GM13976 (cell line): Measurements from ENCODE around the gene MTMR3.
"Not testable (repeated sequence)": the region's sequence is repeated elsewhere in the genome, so short reads cannot be mapped to it uniquely, and the experiment has no call there.

Experiments used
- DNase-seq: peaks from one replicate; pipeline ENCODE4 v3.0.0; 2012; ENCODE audit warnings: low spot score
- in situ Hi-C: fragments of 300-500 bp; cut with MboI; formaldehyde crosslinking; loops from one replicate; pipeline ENCODE4 v1.12.0; 2022; ENCODE audit warnings: low sequenced_read_pairs, mixed read lengths, inconsistent platforms; ENCODE audit not compliant: unreplicated experiment
- TF ChIP-seq, protein P1 (sequence below): IDR thresholded peaks from 2 replicates; pipeline ENCODE4 v1.5.1; 2012; ENCODE audit warnings: borderline replicate concordance, mild to moderate bottlenecking; ENCODE audit not compliant: insufficient read depth; ENCODE audit errors: extremely low read depth, missing control alignments, control extremely low read depth

Gene MTMR3

GRCh38 chr22:29964776-29965175, 81.8 kb downstream of the MTMR3 start:
- no peak for DNase-seq
- TF ChIP-seq, protein P1, sequence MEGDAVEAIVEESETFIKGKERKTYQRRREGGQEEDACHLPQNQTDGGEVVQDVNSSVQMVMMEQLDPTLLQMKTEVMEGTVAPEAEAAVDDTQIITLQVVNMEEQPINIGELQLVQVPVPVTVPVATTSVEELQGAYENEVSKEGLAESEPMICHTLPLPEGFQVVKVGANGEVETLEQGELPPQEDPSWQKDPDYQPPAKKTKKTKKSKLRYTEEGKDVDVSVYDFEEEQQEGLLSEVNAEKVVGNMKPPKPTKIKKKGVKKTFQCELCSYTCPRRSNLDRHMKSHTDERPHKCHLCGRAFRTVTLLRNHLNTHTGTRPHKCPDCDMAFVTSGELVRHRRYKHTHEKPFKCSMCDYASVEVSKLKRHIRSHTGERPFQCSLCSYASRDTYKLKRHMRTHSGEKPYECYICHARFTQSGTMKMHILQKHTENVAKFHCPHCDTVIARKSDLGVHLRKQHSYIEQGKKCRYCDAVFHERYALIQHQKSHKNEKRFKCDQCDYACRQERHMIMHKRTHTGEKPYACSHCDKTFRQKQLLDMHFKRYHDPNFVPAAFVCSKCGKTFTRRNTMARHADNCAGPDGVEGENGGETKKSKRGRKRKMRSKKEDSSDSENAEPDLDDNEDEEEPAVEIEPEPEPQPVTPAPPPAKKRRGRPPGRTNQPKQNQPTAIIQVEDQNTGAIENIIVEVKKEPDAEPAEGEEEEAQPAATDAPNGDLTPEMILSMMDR = no peak
- in situ Hi-C loops = no loop called here

DNA sequence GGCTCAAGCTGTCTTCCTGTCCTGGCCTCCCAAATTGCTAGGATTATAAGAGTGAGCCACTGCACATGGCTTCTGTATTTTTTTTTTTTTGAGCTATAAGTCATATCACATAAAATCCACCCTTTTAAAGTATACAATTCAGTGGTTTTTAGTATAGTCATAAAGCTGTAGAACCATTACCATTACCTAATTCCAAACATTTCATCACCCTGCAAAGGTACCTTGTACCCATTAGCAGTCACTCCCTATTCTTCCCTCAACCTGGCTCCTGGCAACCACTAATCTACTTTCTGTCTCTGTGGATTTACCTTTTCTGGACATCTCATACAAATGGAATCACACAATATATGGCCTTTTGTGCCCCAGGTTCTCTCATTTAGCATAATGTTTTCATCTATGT, 84.5 kb downstream of the MTMR3 start:
- in situ Hi-C loops = no loop called here
- TF ChIP-seq, protein P1 = no peak
- no peak for DNase-seq

DNA sequence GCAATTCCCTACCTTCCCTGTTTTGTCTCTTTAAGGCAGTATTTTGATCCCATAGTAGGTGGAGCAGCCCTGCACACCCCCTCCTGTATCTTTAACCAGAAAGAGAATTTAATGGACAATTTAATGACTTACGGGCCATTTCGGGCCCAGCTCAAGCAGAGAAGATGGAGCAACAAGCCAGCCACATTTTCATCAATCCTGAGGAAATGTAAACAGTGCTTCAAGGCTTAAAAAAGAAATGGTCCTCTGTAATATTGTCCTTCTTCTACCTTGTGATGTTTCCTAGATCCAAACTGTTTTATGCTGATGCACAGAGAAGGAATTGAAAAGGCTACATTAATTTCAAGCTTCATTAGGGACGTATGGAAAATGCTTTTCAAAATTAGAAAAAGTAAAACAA, 88.6 kb downstream of the MTMR3 start:
- in situ Hi-C loops = no loop called here
- TF ChIP-seq, protein P1 = no peak
- no peak for DNase-seq

DNA sequence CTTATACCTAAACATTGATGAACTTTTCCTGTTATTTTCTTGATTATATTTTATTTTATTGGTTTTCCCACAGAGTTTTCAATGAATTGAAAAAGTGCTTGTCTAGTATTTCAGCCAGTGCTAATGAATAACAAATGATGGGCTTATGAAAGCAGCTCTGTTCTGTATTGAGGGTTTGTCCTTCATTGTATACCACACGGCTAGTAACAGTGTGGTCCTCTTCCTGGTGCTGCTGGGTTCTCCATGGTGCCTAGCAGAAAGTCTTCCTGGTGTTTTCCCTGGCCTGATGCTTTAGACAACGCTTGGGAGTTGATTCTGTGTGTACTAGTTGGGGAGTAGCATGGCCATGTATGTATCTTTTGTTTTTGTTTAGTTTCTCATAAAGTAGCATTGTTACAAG, 89.1 kb downstream of the MTMR3 start:
- no peak for DNase-seq
- in situ Hi-C loops = no loop called here
- TF ChIP-seq, protein P1 = no peak

DNA sequence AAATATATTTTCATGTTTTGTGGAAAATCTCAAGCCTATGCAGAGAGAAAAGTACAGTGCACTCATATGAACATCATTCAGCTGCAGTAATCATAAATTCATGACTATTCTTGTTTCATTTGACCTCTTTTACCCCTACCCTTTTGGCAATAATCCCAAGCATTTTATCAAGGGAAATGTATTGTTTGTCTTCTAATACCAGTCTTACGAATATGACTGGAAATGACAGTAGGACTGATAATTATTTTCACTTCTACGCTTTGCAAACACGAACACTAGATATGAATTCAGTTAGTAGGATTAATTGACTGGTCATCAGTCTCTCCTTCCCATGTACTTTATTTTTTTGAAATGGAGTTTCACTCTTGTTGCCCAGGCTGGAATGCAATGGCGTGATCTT, 90.3 kb downstream of the MTMR3 start:
- no peak for DNase-seq
- TF ChIP-seq, protein P1 = no peak
- in situ Hi-C loops = no loop called here

DNA sequence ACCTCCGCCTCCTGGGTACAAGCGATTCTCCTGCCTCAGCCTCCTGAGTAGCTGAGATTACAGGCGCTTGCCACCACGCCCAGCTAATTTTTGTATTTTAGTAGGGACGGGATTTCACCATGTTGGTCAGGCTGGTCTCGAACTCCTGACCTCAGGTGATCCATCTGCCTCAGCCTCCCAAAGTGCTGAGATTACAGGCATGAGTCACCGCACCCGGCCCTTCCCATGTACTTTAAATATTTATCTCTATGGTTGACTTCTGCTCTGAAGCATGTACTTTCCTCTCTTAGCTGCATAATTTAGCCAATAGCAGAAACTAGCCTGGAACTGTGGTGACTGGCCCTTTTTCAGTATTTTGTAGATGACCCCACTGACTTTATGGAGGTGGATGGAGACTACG, 90.7 kb downstream of the MTMR3 start:
- in situ Hi-C loops, DNase-seq: not testable (repeated sequence)

GRCh38 chr22:29975494-29975893, 92.5 kb downstream of the MTMR3 start:
- TF ChIP-seq, protein P1 = no peak
- DNase-seq = no peak
- in situ Hi-C loops = no loop called here

DNA sequence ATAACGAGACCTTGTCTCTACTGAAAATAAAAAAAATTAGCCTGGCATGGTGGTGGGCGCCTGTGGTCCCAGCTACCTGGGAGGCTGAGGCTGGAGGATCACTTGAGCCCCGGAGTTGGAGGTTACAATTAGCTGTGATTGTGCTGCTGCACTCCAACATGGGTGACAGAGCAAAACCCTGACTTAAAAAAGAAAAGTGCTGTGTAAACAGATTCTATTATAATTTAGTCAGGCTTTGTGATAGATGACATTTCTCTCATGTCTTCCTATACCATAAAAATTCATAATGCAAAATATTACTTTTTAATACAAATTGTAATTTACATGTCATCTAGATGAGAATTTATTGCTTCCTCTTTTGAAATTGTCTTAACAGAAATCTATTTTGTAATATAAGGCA, 94.1 kb downstream of the MTMR3 start:
- TF ChIP-seq, protein P1 = no peak
- no peak for DNase-seq
- in situ Hi-C loops = no loop called here
